ENCODE results near the gene MADD. TPM values are rescaled to one million over a fixed set of nuclear protein-coding genes. Genes with fewer than 3 reads are reported as not detected.

Gene MADD
- total RNA-seq, 1 experiment from 2014 or later, result 41.0 TPM

- Histone ChIP-seq H4K91ac (ENCODE audit: insufficient read length, low read depth, low read length) (no peak overlapping the region), H3K4me1 (ENCODE audit: insufficient read depth, low read length) (no peaks in the 10 kb centered on the region), H2BK120ac (ENCODE audit: low read depth, low read length, poor library complexity, severe bottlenecking) (no peak overlapping the region), H3K9ac (ENCODE audit: extremely low read depth, insufficient read length, low read length) (no peak overlapping the region), H2BK15ac (ENCODE audit: low read depth, low read length) (no peak overlapping the region), H4K5ac (ENCODE audit: insufficient read length, low read depth, low read length) (no peak overlapping the region), H2BK12ac (ENCODE audit: insufficient read length, low read depth, low read length) (no peak overlapping the region), H3K4ac (ENCODE audit: low read depth, low read length) (no peak overlapping the region), H2AK5ac (ENCODE audit: insufficient read length, low read length) (no peak overlapping the region), H2BK20ac (ENCODE audit: low read depth, low read length, poor library complexity, severe bottlenecking) (no peak overlapping the region), H3K27me3 (ENCODE audit: insufficient read depth, low read length) (no peaks in the 10 kb centered on the region), H2BK5ac (ENCODE audit: insufficient read length, low read length) (no peak overlapping the region), H3K4me2 (ENCODE audit: insufficient read depth, insufficient read length, low read length) (no peak overlapping the region), H4K8ac (replicated peaks; ENCODE audit: insufficient read length, low read depth, low read length) (no peak overlapping the region), H3K79me2 (ENCODE audit: insufficient read depth, low read length) (no peaks in the 10 kb centered on the region), H4K20me1 (ENCODE audit: control insufficient read depth, insufficient read depth, insufficient read length) (no peaks in the 10 kb centered on the region), H3K9me3 (ENCODE audit: control insufficient read depth, low read depth, low read length) (no peaks in the 10 kb centered on the region), H3K23ac (ENCODE audit: insufficient read length, low read depth, low read length) (no peak overlapping the region), H3K18ac (ENCODE audit: insufficient read length, low read depth, low read length) (no peak overlapping the region), H3K27ac (ENCODE audit: insufficient read length, low read depth, low read length) (no peak overlapping the region), H2AFZ (ENCODE audit: low read length) (no peak overlapping the region), H3K23me2 (ENCODE audit: insufficient read length, low read depth, low read length, poor library complexity, severe bottlenecking) (no peaks in the 10 kb centered on the region), H3T11ph (ENCODE audit: low read length) (no peak overlapping the region), H3K79me1 (ENCODE audit: insufficient read depth, low read depth, low read length, poor library complexity, severe bottlenecking) (no peaks in the 10 kb centered on the region), H3K14ac (ENCODE audit: insufficient read depth, low read length) (no peak overlapping the region), H3K56ac (ENCODE audit: insufficient read length, low read depth, low read length) (no peak overlapping the region)
- Mint-ChIP-seq H3K27ac (peak overlapping the region in 2 of 3 experiments; percentile 44 to 96; a peak in 2 of 7 replicates), H3K4me3 (no peak overlapping the region), H3K27me3 (ENCODE audit: low read depth) (no peaks in the 10 kb centered on the region), H3K4me1 (peaks cover 11 to 16% of the 10 kb centered on the region in 2 experiments), H3K36me3 (ENCODE audit: insufficient read depth in 1 of 3, low read depth in 3 of 3) (no peaks in the 10 kb centered on the region), H3K9me3 (no peaks in the 10 kb centered on the region)
- no CpG with 5 or more reads among the region's 9 CpGs for WGBS (ENCODE audit: extremely low coverage, insufficient read length, low lambda C conversion rate)
- DNase-seq, result no peak
- TF ChIP-seq CTCF (conservative IDR thresholded peaks at IDR 0.05), result no peak
Measured at GRCh38 chr11:47350315-47350714, 80.4 kb downstream of the MADD start.
